Caco-2 (cell line): ENCODE measurements around the gene EEF1E1. TPM values are rescaled to one million over a fixed set of nuclear protein-coding genes. Genes with fewer than 3 reads are reported as not detected.

ENCODE experiments used
- BruUV-seq: library from RNA; stranded (reverse); fragments of 400-500 nt; replicated peaks from 2 replicates; lab custom pipeline; 2021; lab: Mats Ljungman, UMichigan
- CTCF ChIA-PET: fragments of 300-600 bp; sonication (Branson Sonifier 250); formaldehyde crosslinking; loops from one replicate; lab custom pipeline; 2022; ENCODE audit warnings: antibody characterized with exemption; lab: Charles Lee
- POLR2A ChIA-PET: fragments of 300-600 bp; sonication (Branson Sonifier 250); formaldehyde crosslinking; loops from one replicate; lab custom pipeline; 2022; ENCODE audit warnings: antibody characterized with exemption; lab: Charles Lee
- DNase-seq, 2 experiments: peaks; one replicate each; pipeline versions ENCODE4 v3.0.0 to v3.0.0-alpha.2; 2020 to 2022
- H3K27me3 ChIP-seq: replicated peaks from 2 replicates; pipeline ENCODE4 v1.6.0; 2011; ENCODE audit warnings: low read length; ENCODE audit not compliant: control insufficient read depth, insufficient read depth
- H3K36me3 ChIP-seq: 2 replicates; pipeline ENCODE4 v1.5.1; 2011; ENCODE audit warnings: low read length; ENCODE audit not compliant: control insufficient read depth, insufficient read depth
- H3K4me1 ChIP-seq: fragments of 250-450 bp; sonication (Bioruptor Pico); 2 replicates; pipeline ENCODE4 v1.5.1; 2020; ENCODE audit warnings: mild to moderate bottlenecking
- H3K4me3 ChIP-seq: 2 replicates; pipeline ENCODE4 v1.5.1; 2011; ENCODE audit warnings: low read depth, mild to moderate bottlenecking, control low read depth, low read length
- H3K9me3 ChIP-seq: fragments of 250-450 bp; sonication (Bioruptor Pico); 2 replicates; pipeline ENCODE4 v1.5.1; 2020; ENCODE audit warnings: mild to moderate bottlenecking, moderate library complexity
- H3K27ac Mint-ChIP-seq: one replicate; pipeline ENCODE4 v1.8.0; 2022; ENCODE audit warnings: mixed read lengths; ENCODE audit not compliant: unreplicated experiment
- H3K27me3 Mint-ChIP-seq: one replicate; pipeline ENCODE4 v1.8.0; 2022; ENCODE audit warnings: mixed read lengths; ENCODE audit not compliant: insufficient read depth, unreplicated experiment
- H3K36me3 Mint-ChIP-seq: one replicate; pipeline ENCODE4 v1.8.0; 2022; ENCODE audit warnings: mild to moderate bottlenecking, mixed read lengths; ENCODE audit not compliant: insufficient read depth, unreplicated experiment
- H3K4me1 Mint-ChIP-seq: one replicate; pipeline ENCODE4 v1.8.0; 2022; ENCODE audit warnings: low read depth, mixed read lengths; ENCODE audit not compliant: unreplicated experiment
- H3K4me3 Mint-ChIP-seq: one replicate; pipeline ENCODE4 v1.8.0; 2022; ENCODE audit warnings: mild to moderate bottlenecking, moderate library complexity, mixed read lengths; ENCODE audit not compliant: unreplicated experiment
- H3K9me3 Mint-ChIP-seq: one replicate; pipeline ENCODE4 v1.8.0; 2022; ENCODE audit warnings: mixed read lengths; ENCODE audit not compliant: unreplicated experiment
- CTCF ChIP-seq, 2 experiments: fragments of 200-600 bp in 1 of 2; IDR thresholded peaks; 1 replicate in 1 of 2; 2 replicates in 1 of 2; pipeline versions ENCODE4 v1.5.1 to v1.8.0; 2011 to 2022; ENCODE audit warnings: antibody characterized with exemption in 1 of 2, control low read depth in 1 of 2, inconsistent platforms in 1 of 2, low read depth in 1 of 2, low read length in 1 of 2, mild to moderate bottlenecking in 1 of 2, moderate library complexity in 1 of 2; ENCODE audit not compliant: insufficient read depth in 1 of 2, severe bottlenecking in 1 of 2, unreplicated experiment in 1 of 2
- intact Hi-C: fragments of 100-400 bp; cut with micrococcal nuclease; formaldehyde crosslinking; loops from one replicate; pipeline ENCODE4 v1.10.0; 2022; ENCODE audit not compliant: unreplicated experiment
- total RNA-seq: library from RNA; stranded (reverse); gene quantifications from 2 replicates; pipeline ENCODE4 v1.2.3, GENCODE V29; 2022

Gene EEF1E1
- total RNA-seq, 1 experiment from 2014 or later, result 60.3 TPM

GRCh38 chr6:8074213-8074612 lies 28.1 kb downstream of the EEF1E1 start:
- Histone ChIP-seq H3K4me1 (peaks cover 11% of the 10 kb centered on the region), H3K4me3 (no peak overlapping the region), H3K9me3 (no peaks in the 10 kb centered on the region), H3K36me3 (peaks cover 1% of the 10 kb centered on the region; the same call in 1 of the 2 replicates), H3K27me3 (no peaks in the 10 kb centered on the region)
- no peak for TF ChIP-seq CTCF (IDR thresholded peaks at IDR 0.05; ENCODE audit: insufficient read depth in 1 of 2, low read depth in 1 of 2, low read length in 1 of 2, severe bottlenecking in 1 of 2, unreplicated experiment in 1 of 2)
- CTCF ChIA-PET, result no interaction called here
- intact Hi-C loops, result no loop called here
- Mint-ChIP-seq H3K9me3 (no peaks in the 10 kb centered on the region), H3K27ac (no peak overlapping the region), H3K4me3 (no peak overlapping the region), H3K4me1 (peaks cover 12% of the 10 kb centered on the region), H3K36me3 (peaks cover 26% of the 10 kb centered on the region), H3K27me3 (no peaks in the 10 kb centered on the region)
- no TSS peak for BruUV-seq
- no peak for DNase-seq
- POLR2A ChIA-PET, result no interaction called here

GRCh38 chr6:8073758-8074157 lies 28.6 kb downstream of the EEF1E1 start:
- peaks cover 25% of the 10 kb centered on the region for H3K36me3 Mint-ChIP-seq
- no TSS peak for BruUV-seq
- DNase-seq, result no peak
- TF ChIP-seq CTCF (IDR thresholded peaks at IDR 0.05; ENCODE audit: insufficient read depth in 1 of 2, low read depth in 1 of 2, low read length in 1 of 2, severe bottlenecking in 1 of 2, unreplicated experiment in 1 of 2), result no peak
- Histone ChIP-seq H3K4me1 (peaks cover 6% of the 10 kb centered on the region), H3K36me3 (peaks cover 1% of the 10 kb centered on the region; the same call in 1 of the 2 replicates), H3K27me3 (no peaks in the 10 kb centered on the region), H3K4me3 (no peak overlapping the region), H3K9me3 (no peaks in the 10 kb centered on the region)
- intact Hi-C loops, result no loop called here
- H3K9me3 Mint-ChIP-seq, result no peaks in the 10 kb centered on the region
- POLR2A ChIA-PET, result no interaction called here
- no peak overlapping the region for H3K27ac Mint-ChIP-seq
- H3K27me3 Mint-ChIP-seq, result no peaks in the 10 kb centered on the region
- CTCF ChIA-PET, result no interaction called here
- H3K4me3 Mint-ChIP-seq, result no peak overlapping the region
- peaks cover 12% of the 10 kb centered on the region for H3K4me1 Mint-ChIP-seq

GRCh38 chr6:8070718-8071117 lies 31.6 kb downstream of the EEF1E1 start:
- H3K4me3 Mint-ChIP-seq, result no peak overlapping the region
- POLR2A ChIA-PET, result no interaction called here
- TF ChIP-seq CTCF (IDR thresholded peaks at IDR 0.05; ENCODE audit: insufficient read depth in 1 of 2, low read depth in 1 of 2, low read length in 1 of 2, severe bottlenecking in 1 of 2, unreplicated experiment in 1 of 2), result no peak
- DNase-seq, result no peak
- no peak overlapping the region for H3K27ac Mint-ChIP-seq
- no peaks in the 10 kb centered on the region for H3K27me3 Mint-ChIP-seq
- no TSS peak for BruUV-seq
- no peaks in the 10 kb centered on the region for H3K9me3 Mint-ChIP-seq
- no peaks in the 10 kb centered on the region for H3K36me3 ChIP-seq
- no peaks in the 10 kb centered on the region for H3K27me3 ChIP-seq
- no peaks in the 10 kb centered on the region for H3K9me3 ChIP-seq
- H3K4me3 ChIP-seq, result no peak overlapping the region
- H3K4me1 ChIP-seq, result peaks cover 6% of the 10 kb centered on the region
- H3K4me1 Mint-ChIP-seq, result peaks cover 5% of the 10 kb centered on the region
- H3K36me3 Mint-ChIP-seq, result peaks cover 9% of the 10 kb centered on the region
- intact Hi-C loops, result no loop called here
- CTCF ChIA-PET, result interaction anchor here (1.1 kb wide), 1 partner anchor 13 kb away, joined by 9 read pairs; no protein-coding TSS in a partner anchor
